ENCODE measurements around the gene ALDH18A1. TPM values are rescaled to one million over a fixed set of nuclear protein-coding genes. Genes with fewer than 3 reads are reported as not detected.

Gene ALDH18A1
- total RNA-seq, 1 experiment from 2014 or later: 70.3 TPM

GRCh38 chr10:95691281-95691680 lies 34.8 kb upstream of the ALDH18A1 start:
- Histone ChIP-seq H3K36me3 (ENCODE audit: low read depth, low read length) (peaks cover 9% of the 10 kb centered on the region), H3K27ac (ENCODE audit: low read length) (no peak overlapping the region), H3K9ac (ENCODE audit: low read length) (no peak overlapping the region), H3K4me1 (ENCODE audit: insufficient read depth, low read length) (peaks cover 11% of the 10 kb centered on the region; the same call in 1 of the 2 replicates), H2AFZ (ENCODE audit: low read length) (no peak overlapping the region), H3K9me2 (replicated peaks; ENCODE audit: low read length) (no peaks in the 10 kb centered on the region), H4K20me1 (ENCODE audit: low read length) (no peaks in the 10 kb centered on the region), H3K27me3 (ENCODE audit: low read length) (no peaks in the 10 kb centered on the region), H3F3A (ENCODE audit: low read length, unreplicated experiment) (no peaks in the 10 kb centered on the region), H3K79me2 (ENCODE audit: low read length) (peaks cover 24% of the 10 kb centered on the region), H3K4me2 (ENCODE audit: low read length) (no peak overlapping the region), H3K9me3 (ENCODE audit: low read length) (no peaks in the 10 kb centered on the region), H3K4me3 (ENCODE audit: low read length) (no peak overlapping the region)
- intact Hi-C loops (cut with micrococcal nuclease): loop anchor here (5.0 kb wide), 1 partner anchor 216 kb away; the partner anchor contains the start of gene CC2D2B
- CTCF ChIA-PET: no interaction called here
- DNase-seq (no peak), ATAC-seq (no peak)
- BruUV-seq (replicated peaks): no TSS peak
- TF ChIP-seq EZH2phosphoT487 (IDR thresholded peaks at IDR 0.05; ENCODE audit: borderline replicate concordance, low read length) (no peak), EZH2 (IDR thresholded peaks at IDR 0.05; ENCODE audit: low read length, unreplicated experiment) (no peak), CTCF (conservative IDR thresholded peaks at IDR 0.05; ENCODE audit: low read depth, low read length) (no peak)
- POLR2A ChIA-PET (ENCODE audit: unreplicated experiment): no interaction called here

GRCh38 chr10:95688648-95689047 lies 32.1 kb upstream of the ALDH18A1 start:
- POLR2A ChIA-PET (ENCODE audit: unreplicated experiment): no interaction called here
- Histone ChIP-seq H3K79me2 (ENCODE audit: low read length) (peaks cover 24% of the 10 kb centered on the region), H2AFZ (ENCODE audit: low read length) (no peak overlapping the region), H3K9me3 (ENCODE audit: low read length) (no peaks in the 10 kb centered on the region), H3K36me3 (ENCODE audit: low read depth, low read length) (peaks cover 20% of the 10 kb centered on the region), H3K4me2 (ENCODE audit: low read length) (no peak overlapping the region), H3K4me3 (ENCODE audit: low read length) (no peak overlapping the region), H3K27me3 (ENCODE audit: low read length) (no peaks in the 10 kb centered on the region), H3K4me1 (ENCODE audit: insufficient read depth, low read length) (peaks cover 11% of the 10 kb centered on the region; the same call in 1 of the 2 replicates), H3K9me2 (replicated peaks; ENCODE audit: low read length) (no peaks in the 10 kb centered on the region), H3K27ac (ENCODE audit: low read length) (no peak overlapping the region), H4K20me1 (ENCODE audit: low read length) (no peaks in the 10 kb centered on the region), H3F3A (ENCODE audit: low read length, unreplicated experiment) (no peaks in the 10 kb centered on the region), H3K9ac (ENCODE audit: low read length) (no peak overlapping the region)
- CTCF ChIA-PET: no interaction called here
- TF ChIP-seq CTCF (conservative IDR thresholded peaks at IDR 0.05; ENCODE audit: low read depth, low read length): no peak
- intact Hi-C loops (cut with micrococcal nuclease): no loop called here
- no peak for ATAC-seq
- no peak for DNase-seq
- no TSS peak for BruUV-seq (replicated peaks)

DNA sequence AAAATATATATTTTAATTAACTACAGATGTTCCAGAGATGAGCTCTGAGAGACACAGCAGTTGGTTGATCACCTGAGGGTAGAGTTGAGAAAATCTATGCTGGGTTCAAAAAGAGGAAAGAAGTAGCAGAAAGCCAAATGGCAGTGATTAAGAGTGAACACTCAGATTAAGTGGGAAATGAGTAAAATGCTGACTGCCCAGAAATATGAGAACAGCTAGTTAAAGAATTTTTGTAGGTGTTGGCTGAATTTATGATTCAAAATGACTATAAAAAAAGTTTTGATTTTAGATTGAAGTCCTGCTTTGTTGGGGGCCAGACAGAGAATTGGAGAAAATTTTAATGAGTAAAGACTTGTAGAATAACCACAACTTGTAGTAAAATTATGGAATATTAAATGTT lies 27.5 kb upstream of the ALDH18A1 start:
- Histone ChIP-seq H3K27me3 (ENCODE audit: low read length) (no peaks in the 10 kb centered on the region), H3K36me3 (ENCODE audit: low read depth, low read length) (peaks cover 20% of the 10 kb centered on the region), H3K9me2 (replicated peaks; ENCODE audit: low read length) (no peaks in the 10 kb centered on the region), H2AFZ (ENCODE audit: low read length) (no peak overlapping the region), H4K20me1 (ENCODE audit: low read length) (no peaks in the 10 kb centered on the region), H3K79me2 (ENCODE audit: low read length) (no peaks in the 10 kb centered on the region), H3F3A (ENCODE audit: low read length, unreplicated experiment) (no peaks in the 10 kb centered on the region), H3K4me3 (ENCODE audit: low read length) (no peak overlapping the region), H3K4me2 (ENCODE audit: low read length) (no peak overlapping the region), H3K4me1 (ENCODE audit: insufficient read depth, low read length) (no peaks in the 10 kb centered on the region), H3K27ac (ENCODE audit: low read length) (no peak overlapping the region), H3K9me3 (ENCODE audit: low read length) (no peaks in the 10 kb centered on the region), H3K9ac (ENCODE audit: low read length) (no peak overlapping the region)
- TF ChIP-seq CTCF (conservative IDR thresholded peaks at IDR 0.05; ENCODE audit: low read depth, low read length) (no peak), EZH2 (IDR thresholded peaks at IDR 0.05; ENCODE audit: low read length, unreplicated experiment) (no peak), EZH2phosphoT487 (IDR thresholded peaks at IDR 0.05; ENCODE audit: borderline replicate concordance, low read length) (no peak)
- CTCF ChIA-PET: no interaction called here
- POLR2A ChIA-PET (ENCODE audit: unreplicated experiment): no interaction called here
- ATAC-seq (no peak), DNase-seq (no peak)
- BruUV-seq (replicated peaks): no TSS peak
- intact Hi-C loops (cut with micrococcal nuclease): no loop called here

All from PC-3 (cell line).